ENCODE data around the gene ZNF429. TPM values are rescaled to one million over a fixed set of nuclear protein-coding genes. Genes with fewer than 3 reads are reported as not detected.

ZNF429 gene
- total and polyA plus RNA-seq, 2 of the 4 experiments (the other 2 are of a cell fraction), result 4.3 to 6.4 TPM

DNA sequence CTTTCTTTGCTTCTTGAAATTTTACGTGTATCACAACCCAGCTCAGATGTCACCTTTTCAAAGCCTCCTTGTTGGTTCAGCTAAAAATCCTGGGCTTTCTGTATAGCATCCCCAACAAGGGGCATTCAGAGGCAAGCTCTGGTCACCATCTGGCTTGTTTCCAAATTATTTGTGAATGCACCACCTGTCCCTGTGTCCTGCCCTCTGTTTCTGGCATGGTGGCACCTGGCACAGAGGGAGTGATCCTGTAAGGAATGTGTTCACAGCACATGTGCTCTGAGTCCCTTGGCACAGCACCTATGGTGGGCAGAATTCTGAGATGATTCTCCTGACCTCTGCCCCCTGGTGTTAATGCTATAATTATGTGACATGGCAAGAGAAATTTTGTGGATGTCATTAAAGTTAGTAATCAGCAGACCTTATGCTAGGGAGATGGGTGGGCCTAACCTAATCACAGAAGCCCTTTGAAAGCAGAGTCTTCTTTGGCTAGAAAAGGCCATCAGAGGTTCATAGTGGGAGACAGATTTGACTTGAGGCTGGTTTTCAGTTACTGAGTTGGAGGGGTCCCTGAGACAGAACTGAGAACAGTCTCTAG is 76.3 kb downstream of the ZNF429 start:
- Histone ChIP-seq H4K5ac (ENCODE audit: low read depth, low read length) (no peak overlapping the region), H4K20me1 (ENCODE audit: insufficient read depth, low read length) (no peaks in the 10 kb centered on the region), H3K9me1 (ENCODE audit: insufficient read depth, low read length) (no peaks in the 10 kb centered on the region), H3K4me2 (ENCODE audit: low read depth, low read length) (no peak overlapping the region), H3K14ac (replicated peaks; ENCODE audit: low read depth, low read length) (no peak overlapping the region), H2AK9ac (replicated peaks; ENCODE audit: low read depth, low read length, poor library complexity) (no peak overlapping the region), H3K27me3 (ENCODE audit: control insufficient read depth, insufficient read depth, low read length) (no peaks in the 10 kb centered on the region), H3K4ac (ENCODE audit: low read depth, low read length) (no peak overlapping the region), H2BK120ac (ENCODE audit: low read depth, low read length) (no peak overlapping the region), H3K4me1 (ENCODE audit: control insufficient read depth, insufficient read depth, low read length) (no peaks in the 10 kb centered on the region), H2AK5ac (ENCODE audit: low read depth, low read length) (no peak overlapping the region), H3K27ac (ENCODE audit: insufficient read depth, low read length) (no peak overlapping the region), H3K56ac (ENCODE audit: extremely low read depth, insufficient read depth, low read length) (no peak overlapping the region), H3K4me3 (ENCODE audit: insufficient read depth, low read depth, low read length) (no peak overlapping the region), H2BK20ac (ENCODE audit: low read depth, low read length) (no peak overlapping the region), H4K8ac (ENCODE audit: low read depth in 2 of 2, low read length in 2 of 2) (no peak overlapping the region), H2BK5ac (ENCODE audit: low read depth, low read length, poor library complexity, severe bottlenecking) (no peak overlapping the region), H3K9ac (ENCODE audit: low read depth, low read length) (no peak overlapping the region), H3K18ac (ENCODE audit: low read depth, low read length) (no peak overlapping the region), H2AFZ (replicated peaks; ENCODE audit: low read length, poor library complexity) (no peak overlapping the region), H3K23ac (ENCODE audit: low read depth, low read length) (no peak overlapping the region), H4K91ac (ENCODE audit: insufficient read depth, low read depth, low read length) (no peak overlapping the region), H3K36me3 (ENCODE audit: control insufficient read depth, insufficient read depth, low read length) (no peaks in the 10 kb centered on the region), H3K79me1 (ENCODE audit: low read depth in 1 of 2, low read length in 2 of 2) (no peaks in the 10 kb centered on the region), H3K9me3 (ENCODE audit: control insufficient read depth, insufficient read depth, low read length) (peaks cover 27% of the 10 kb centered on the region), H2BK15ac (ENCODE audit: low read depth, low read length) (no peak overlapping the region)
- TF ChIP-seq BHLHE40 (IDR thresholded peaks at IDR 0.05; ENCODE audit: low read depth, low read length) (no peak), CHD1 (IDR thresholded peaks at IDR 0.05; ENCODE audit: low read depth, low read length) (no peak), MAZ (IDR thresholded peaks at IDR 0.05; ENCODE audit: borderline replicate concordance, low read depth, low read length) (no peak), RAD21 (IDR thresholded peaks at IDR 0.05; ENCODE audit: low read length) (no peak), MAFK (IDR thresholded peaks at IDR 0.05; ENCODE audit: low read depth, low read length) (no peak), RCOR1 (IDR thresholded peaks at IDR 0.05; ENCODE audit: insufficient replicate concordance, low read length) (no peak), SMC3 (IDR thresholded peaks at IDR 0.05; ENCODE audit: low read depth, low read length) (no peak), MXI1 (IDR thresholded peaks at IDR 0.05; ENCODE audit: borderline replicate concordance, low read depth, low read length) (no peak), CTCF (conservative IDR thresholded peaks at IDR 0.05; ENCODE audit: low read depth, low read length) (no peak), POLR2A (IDR thresholded peaks at IDR 0.05; ENCODE audit: low read depth, low read length) (no peak), FOS (IDR thresholded peaks at IDR 0.05; ENCODE audit: low read depth, low read length) (no peak), RFX5 (IDR thresholded peaks at IDR 0.05; ENCODE audit: low read depth, low read length) (no peak), NFE2L2 (IDR thresholded peaks at IDR 0.05; ENCODE audit: low read depth, low read length) (no peak), CEBPB (IDR thresholded peaks at IDR 0.05; ENCODE audit: low read depth, low read length) (no peak)
- TF ChIP-seq, protein P1, sequence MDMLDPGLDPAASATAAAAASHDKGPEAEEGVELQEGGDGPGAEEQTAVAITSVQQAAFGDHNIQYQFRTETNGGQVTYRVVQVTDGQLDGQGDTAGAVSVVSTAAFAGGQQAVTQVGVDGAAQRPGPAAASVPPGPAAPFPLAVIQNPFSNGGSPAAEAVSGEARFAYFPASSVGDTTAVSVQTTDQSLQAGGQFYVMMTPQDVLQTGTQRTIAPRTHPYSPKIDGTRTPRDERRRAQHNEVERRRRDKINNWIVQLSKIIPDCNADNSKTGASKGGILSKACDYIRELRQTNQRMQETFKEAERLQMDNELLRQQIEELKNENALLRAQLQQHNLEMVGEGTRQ (IDR thresholded peaks at IDR 0.05; ENCODE audit: low read depth, low read length), result no peak
- TF ChIP-seq, protein P2, sequence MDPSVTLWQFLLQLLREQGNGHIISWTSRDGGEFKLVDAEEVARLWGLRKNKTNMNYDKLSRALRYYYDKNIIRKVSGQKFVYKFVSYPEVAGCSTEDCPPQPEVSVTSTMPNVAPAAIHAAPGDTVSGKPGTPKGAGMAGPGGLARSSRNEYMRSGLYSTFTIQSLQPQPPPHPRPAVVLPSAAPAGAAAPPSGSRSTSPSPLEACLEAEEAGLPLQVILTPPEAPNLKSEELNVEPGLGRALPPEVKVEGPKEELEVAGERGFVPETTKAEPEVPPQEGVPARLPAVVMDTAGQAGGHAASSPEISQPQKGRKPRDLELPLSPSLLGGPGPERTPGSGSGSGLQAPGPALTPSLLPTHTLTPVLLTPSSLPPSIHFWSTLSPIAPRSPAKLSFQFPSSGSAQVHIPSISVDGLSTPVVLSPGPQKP (IDR thresholded peaks at IDR 0.05; ENCODE audit: borderline replicate concordance, low read depth, low read length), result no peak
- POLR2A ChIA-PET (ENCODE audit: unreplicated experiment), result no interaction called here
- CTCF ChIA-PET, result no interaction called here
- intact Hi-C loops (cut with micrococcal nuclease) (no loop called here), dilution Hi-C loops (cut with HindIII; ENCODE audit: low sequenced_read_pairs, unreplicated experiment) (no loop called here), in situ Hi-C loops (cut with MboI; ENCODE audit: low sequenced_read_pairs) (no loop called here)
- 75% methylated on average over 1 of the region's 1 CpG; no CpG with 5 or more reads in 1 of the 2 experiments for WGBS, 2 experiments (ENCODE audit: extremely low coverage in 2 of 2, insufficient read length in 1 of 2)
- no TSS peak for BruUV-seq (replicated peaks)
- DNase-seq, result no peak
- ATAC-seq (ENCODE audit: low read depth), result no peak
